Left ventricle myocardium inferior (tissue), 1 donor: ENCODE results near the gene LAPTM5. TPM values are rescaled to one million over a fixed set of nuclear protein-coding genes. Genes with fewer than 3 reads are reported as not detected.

Experiments
- DNase-seq: peaks from one replicate; pipeline ENCODE4 v3.0.0-alpha.2; 2020
- H3K27ac ChIP-seq: fragments of 200-600 bp; replicated peaks from 2 replicates; pipeline ENCODE4 v1.8.0; 2021
- H3K27me3 ChIP-seq: fragments of 200-600 bp; 2 replicates; pipeline ENCODE4 v1.8.0; 2021; ENCODE audit warnings: low read depth
- H3K36me3 ChIP-seq: fragments of 200-600 bp; 2 replicates; pipeline ENCODE4 v1.8.0; 2021
- H3K4me1 ChIP-seq: fragments of 200-600 bp; 2 replicates; pipeline ENCODE4 v1.8.0; 2021
- H3K4me3 ChIP-seq: fragments of 200-600 bp; 2 replicates; pipeline ENCODE4 v1.8.0; 2021; ENCODE audit warnings: mild to moderate bottlenecking, moderate library complexity
- H3K9me3 ChIP-seq: fragments of 200-600 bp; replicated peaks from 2 replicates; pipeline ENCODE4 v1.8.0; 2021
- CTCF ChIP-seq: fragments of 200-600 bp; IDR thresholded peaks from 2 replicates; pipeline ENCODE4 v1.8.0; 2021; ENCODE audit warnings: antibody characterized with exemption, mild to moderate bottlenecking, borderline replicate concordance
- intact Hi-C: fragments of 100-400 bp; cut with micrococcal nuclease; formaldehyde crosslinking; loops from one replicate; pipeline ENCODE4 v1.11.0; 2022
- total RNA-seq: library from RNA; stranded (reverse); fragmentation: NEBNext Ultra II Directional; extraction: Animal tissue kit (Norgen Biotek cat#: 25700); gene quantifications from one replicate; pipeline ENCODE4 v1.2.1, GENCODE V29; 2021
- donor health status: DM: no; HTN: yes; CAD: no; lungs with severe emphysema.

LAPTM5 gene
- total RNA-seq, 1 donor from 2014 or later = 18.8 TPM

- Histone ChIP-seq H3K36me3 (no peaks in the 10 kb centered on the region), H3K27ac (no peak overlapping the region), H3K4me3 (no peak overlapping the region), H3K4me1 (peaks cover 12% of the 10 kb centered on the region), H3K9me3 (no peaks in the 10 kb centered on the region), H3K27me3 (peaks cover 54% of the 10 kb centered on the region)
- DNase-seq = no peak
- no peak for TF ChIP-seq CTCF
- intact Hi-C loops = no loop called here
These were observed 59.8 kb downstream of the LAPTM5 start for GRCh38 chr1:30697571-30698376.

- no peak for TF ChIP-seq CTCF
- no peak overlapping the region for H3K4me3 ChIP-seq
- peaks cover 12% of the 10 kb centered on the region for H3K4me1 ChIP-seq
- intact Hi-C loops = no loop called here
- DNase-seq = no peak
- no peak overlapping the region for H3K27ac ChIP-seq
- no peaks in the 10 kb centered on the region for H3K9me3 ChIP-seq
- peaks cover 56% of the 10 kb centered on the region for H3K27me3 ChIP-seq
- H3K36me3 ChIP-seq = no peaks in the 10 kb centered on the region
These were observed 60.7 kb downstream of the LAPTM5 start for GRCh38 chr1:30696831-30697230.

DNA sequence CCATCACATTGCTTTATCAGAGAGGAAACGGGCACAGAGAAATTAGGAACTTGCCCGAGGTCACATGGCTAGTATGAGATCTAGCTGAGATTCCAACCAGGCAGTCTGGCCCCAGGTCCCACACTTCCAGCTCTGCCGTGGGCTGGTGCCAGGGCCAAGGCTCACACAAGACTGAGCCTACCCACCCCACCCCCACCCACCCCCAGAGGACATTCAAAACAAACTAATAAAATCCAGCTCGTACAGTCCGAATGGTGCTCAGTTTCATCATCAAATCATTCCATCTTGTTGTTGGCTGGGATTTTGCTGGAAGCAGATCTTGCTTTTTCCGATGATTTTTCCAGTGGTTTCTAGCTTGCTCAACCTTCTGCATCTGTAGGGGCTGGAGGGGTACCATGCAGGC lies 62.1 kb downstream of the LAPTM5 start:
- no peak for DNase-seq
- no peak for TF ChIP-seq CTCF

GRCh38 chr1:30694280-30695175 lies 63.0 kb downstream of the LAPTM5 start:
- TF ChIP-seq CTCF = no peak

More for the DNA sequence above, 62.1 kb downstream of the LAPTM5 start:
- Histone ChIP-seq H3K4me1 (peaks cover 12% of the 10 kb centered on the region), H3K4me3 (no peak overlapping the region), H3K36me3 (no peaks in the 10 kb centered on the region), H3K9me3 (no peaks in the 10 kb centered on the region), H3K27ac (no peak overlapping the region), H3K27me3 (peaks cover 69% of the 10 kb centered on the region)
- intact Hi-C loops = no loop called here

DNA sequence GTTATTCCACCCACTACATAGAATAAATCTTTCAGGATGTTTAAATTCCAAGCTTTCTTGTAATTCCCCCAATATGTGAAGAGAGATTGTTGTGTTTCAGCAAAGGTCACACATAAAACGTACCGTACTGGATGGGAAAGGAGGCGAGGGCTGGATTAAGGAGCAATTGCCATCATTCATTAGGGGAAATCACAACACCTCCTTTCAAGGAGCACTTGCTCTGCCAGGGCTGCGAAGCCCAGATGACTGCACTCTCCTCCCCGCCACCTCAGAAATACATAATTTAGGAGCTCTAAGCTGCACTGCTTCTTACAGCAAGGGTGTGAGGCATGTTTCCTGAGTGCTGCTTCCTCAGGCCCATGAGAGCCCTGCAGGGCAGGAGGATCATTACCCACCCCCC lies 63.8 kb downstream of the LAPTM5 start:
- H3K4me3 ChIP-seq = no peak overlapping the region
- peaks cover 77% of the 10 kb centered on the region for H3K27me3 ChIP-seq
- no peak for DNase-seq
- no peak for TF ChIP-seq CTCF
- no peaks in the 10 kb centered on the region for H3K36me3 ChIP-seq
- no peaks in the 10 kb centered on the region for H3K9me3 ChIP-seq
- H3K4me1 ChIP-seq = peaks cover 12% of the 10 kb centered on the region
- intact Hi-C loops = no loop called here
- no peak overlapping the region for H3K27ac ChIP-seq

More at GRCh38 chr1:30694280-30695175, 63.0 kb downstream of the LAPTM5 start:
- Histone ChIP-seq H3K36me3 (no peaks in the 10 kb centered on the region), H3K27me3 (peaks cover 75% of the 10 kb centered on the region), H3K27ac (no peak overlapping the region), H3K4me3 (no peak overlapping the region), H3K4me1 (peaks cover 12% of the 10 kb centered on the region), H3K9me3 (no peaks in the 10 kb centered on the region)
- DNase-seq = no peak
- intact Hi-C loops = no loop called here
